Measurements from ENCODE around the gene RAB6A.
A peak's percentile ranks its signal among the peaks of the same experiment; 100 is the strongest.

The RAB6A gene

DNA sequence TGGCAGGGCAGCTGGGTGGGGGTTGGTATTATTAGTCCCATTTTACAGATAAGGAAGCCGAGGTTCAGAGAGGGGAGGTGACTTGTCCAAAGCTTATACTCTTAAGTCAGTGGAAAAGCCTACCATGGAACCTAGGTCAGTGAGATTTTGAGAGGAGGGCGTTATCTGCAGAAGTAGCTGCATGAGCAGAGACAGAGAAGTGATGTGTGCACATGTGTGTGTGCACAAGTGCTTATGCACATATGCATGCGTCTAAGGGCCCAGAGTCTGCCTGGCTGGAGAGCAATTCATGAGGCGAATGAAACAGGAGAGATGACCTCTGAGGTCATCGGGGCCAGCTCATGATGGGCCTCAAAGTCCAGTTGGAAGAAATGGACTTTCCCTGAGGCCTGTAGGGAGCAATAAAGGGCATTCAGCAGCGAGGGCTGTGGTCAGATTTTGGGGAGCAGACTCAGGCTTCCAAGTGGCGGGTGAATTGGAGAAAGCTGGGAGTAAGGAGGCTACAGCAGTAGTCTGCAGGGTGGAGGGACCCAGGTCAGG is 106.3 kb downstream of the RAB6A start:
- H3K4me3 ChIP-seq (ENCODE audit: low read length) = no peak overlapping the region
- DNase-seq (ENCODE audit: low read depth) = no peak
- TF ChIP-seq CTCF (IDR thresholded peaks at IDR 0.05; ENCODE audit: insufficient read depth, low read depth, low read length, missing control alignments) = no peak

DNA sequence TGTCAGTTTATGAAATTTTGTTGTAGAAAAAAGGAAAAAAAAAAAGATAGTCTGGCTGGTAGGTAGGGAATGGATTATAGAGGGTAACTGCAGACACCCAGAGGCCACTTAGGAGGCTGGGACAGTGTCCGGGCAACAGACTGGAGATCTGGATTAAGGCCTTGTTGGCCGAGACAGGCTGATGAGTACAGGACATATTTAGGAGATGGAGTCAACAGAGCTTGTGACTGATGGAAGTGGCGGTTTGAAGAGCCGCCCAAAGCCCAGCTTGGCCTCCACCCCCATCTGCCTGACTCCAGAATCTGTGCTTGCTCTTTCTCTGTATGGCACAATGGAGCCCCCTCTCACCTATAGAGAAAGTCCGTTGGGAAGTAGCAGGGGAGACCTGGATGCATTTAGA is 106.9 kb downstream of the RAB6A start:
- no peak for TF ChIP-seq CTCF (IDR thresholded peaks at IDR 0.05; ENCODE audit: insufficient read depth, low read depth, low read length, missing control alignments)
- no peak for DNase-seq (ENCODE audit: low read depth)

DNA sequence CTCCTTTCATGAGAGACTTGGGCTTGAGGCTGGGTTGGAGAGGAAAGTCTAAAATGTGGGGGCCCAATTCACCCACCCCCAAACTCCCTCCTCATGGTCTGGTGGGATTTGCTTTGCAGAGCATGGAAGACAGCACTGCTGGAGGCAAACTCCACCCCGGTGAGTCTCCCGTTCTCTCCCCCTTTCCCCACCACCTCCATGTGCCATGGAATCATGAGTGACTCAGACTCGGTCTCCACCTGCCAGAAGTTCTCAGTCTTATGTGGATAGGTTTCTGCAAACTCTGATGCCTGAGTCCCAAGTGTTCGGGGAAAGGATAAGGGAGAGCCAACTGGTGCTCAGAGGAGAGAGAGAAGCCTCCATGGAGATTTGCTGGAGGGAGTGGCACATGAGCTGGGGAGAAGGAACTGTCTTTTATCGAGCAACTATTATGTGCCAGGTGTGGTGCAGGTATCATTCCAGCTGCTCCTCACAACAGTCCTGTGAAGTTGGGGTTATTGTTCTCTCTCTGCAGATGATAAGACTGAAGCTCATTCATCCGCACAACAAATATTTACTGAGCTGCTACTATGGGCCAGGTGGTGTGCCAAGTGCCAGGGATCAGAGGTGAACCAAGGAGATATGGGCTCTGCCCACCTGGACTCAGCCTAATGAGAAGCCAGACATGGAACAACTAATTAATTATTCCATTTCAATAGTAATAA is 107.9 kb downstream of the RAB6A start:
- TF ChIP-seq CTCF (IDR thresholded peaks at IDR 0.05; ENCODE audit: insufficient read depth, low read depth, low read length, missing control alignments) = no peak
- peak; percentile 22 for DNase-seq (ENCODE audit: low read depth)
- H3K4me3 ChIP-seq (ENCODE audit: low read length) = no peak overlapping the region

More for the DNA sequence above, 106.9 kb downstream of the RAB6A start:
- H3K4me3 ChIP-seq (ENCODE audit: low read length) = no peak overlapping the region

GRCh38 chr11:73652046-73652730 is 108.7 kb downstream of the RAB6A start:
- H3K4me3 ChIP-seq (ENCODE audit: low read length) = no peak overlapping the region

GRCh38 chr11:73651661-73652045 is 109.2 kb downstream of the RAB6A start:
- no peak overlapping the region for H3K4me3 ChIP-seq (ENCODE audit: low read length)

More at GRCh38 chr11:73652046-73652730, 108.7 kb downstream of the RAB6A start:
- TF ChIP-seq CTCF (IDR thresholded peaks at IDR 0.05; ENCODE audit: insufficient read depth, low read depth, low read length, missing control alignments) = no peak
- no peak for DNase-seq (ENCODE audit: low read depth)

DNA sequence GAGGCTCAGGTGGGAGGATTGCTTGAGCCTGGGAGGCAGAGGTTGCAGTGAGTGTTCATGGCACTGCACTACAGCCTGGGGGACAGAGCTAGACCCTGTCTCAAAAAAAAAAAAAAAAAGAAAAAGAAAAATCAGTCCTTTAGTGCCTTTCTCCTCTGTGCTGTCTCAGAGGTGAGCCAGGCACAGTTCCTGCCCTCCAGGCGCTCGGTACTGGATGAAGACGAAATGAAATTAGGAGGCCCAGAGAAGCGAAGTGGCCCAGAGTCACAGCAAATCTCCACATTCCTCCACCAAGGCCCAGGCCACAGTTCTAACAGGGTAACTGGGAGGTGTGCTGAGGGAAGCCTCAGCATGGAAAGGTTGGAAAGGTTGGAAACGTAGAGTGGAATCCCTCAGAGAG is 109.6 kb downstream of the RAB6A start:
- no peak for DNase-seq (ENCODE audit: low read depth)
- TF ChIP-seq CTCF (IDR thresholded peaks at IDR 0.05; ENCODE audit: insufficient read depth, low read depth, low read length, missing control alignments) = no peak
- no peak overlapping the region for H3K4me3 ChIP-seq (ENCODE audit: low read length)

More at GRCh38 chr11:73651661-73652045, 109.2 kb downstream of the RAB6A start:
- TF ChIP-seq CTCF (IDR thresholded peaks at IDR 0.05; ENCODE audit: insufficient read depth, low read depth, low read length, missing control alignments) = no peak
- no peak for DNase-seq (ENCODE audit: low read depth)

Measured in epithelial cell of esophagus (primary cell).